ENCODE results near the gene ARL15. TPM values are rescaled to one million over a fixed set of nuclear protein-coding genes. Genes with fewer than 3 reads are reported as not detected.

Gene ARL15
- total RNA-seq, 1 experiment from 2014 or later: 13.0 TPM

DNA sequence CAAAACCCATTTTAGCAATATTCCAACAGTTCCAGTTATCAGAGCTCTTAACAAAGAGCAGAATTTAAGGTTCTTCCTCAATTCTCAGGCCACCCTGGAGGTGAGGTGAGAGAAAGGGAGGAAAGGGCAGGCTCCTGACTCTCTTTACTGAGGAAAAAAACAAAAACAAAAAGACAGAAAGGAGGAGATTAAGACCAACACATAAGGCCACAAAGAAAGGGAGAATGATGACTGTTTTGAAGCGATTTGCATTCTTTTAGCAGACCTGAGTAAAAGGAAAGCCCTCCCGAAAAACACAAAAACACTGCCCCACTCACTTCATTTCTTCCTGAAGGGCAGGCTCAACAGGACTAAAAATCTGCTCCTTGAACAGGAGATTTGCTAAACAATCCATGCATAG is 300.5 kb downstream of the ARL15 start:
- Histone ChIP-seq H4K91ac (ENCODE audit: insufficient read length, low read depth, low read length) (no peak overlapping the region), H2BK12ac (ENCODE audit: insufficient read length, low read depth, low read length) (no peak overlapping the region), H2BK5ac (ENCODE audit: insufficient read length, low read length) (no peak overlapping the region), H3K4ac (ENCODE audit: low read depth, low read length) (no peak overlapping the region), H2BK120ac (ENCODE audit: low read depth, low read length, poor library complexity, severe bottlenecking) (no peak overlapping the region), H3K56ac (ENCODE audit: insufficient read length, low read depth, low read length) (no peak overlapping the region), H4K5ac (ENCODE audit: insufficient read length, low read depth, low read length) (no peak overlapping the region), H3K23ac (ENCODE audit: insufficient read length, low read depth, low read length) (no peak overlapping the region), H2BK20ac (ENCODE audit: low read depth, low read length, poor library complexity, severe bottlenecking) (no peak overlapping the region), H3K18ac (ENCODE audit: insufficient read length, low read depth, low read length) (no peak overlapping the region), H3K79me2 (ENCODE audit: insufficient read depth, low read length) (no peaks in the 10 kb centered on the region), H3K4me2 (ENCODE audit: insufficient read depth, insufficient read length, low read length) (no peak overlapping the region), H3K79me1 (ENCODE audit: insufficient read depth, low read depth, low read length, poor library complexity, severe bottlenecking) (no peaks in the 10 kb centered on the region), H3K9ac (ENCODE audit: extremely low read depth, insufficient read length, low read length) (no peak overlapping the region), H2BK15ac (ENCODE audit: low read depth, low read length) (no peak overlapping the region), H3T11ph (ENCODE audit: low read length) (no peak overlapping the region), H2AK5ac (ENCODE audit: insufficient read length, low read length) (no peak overlapping the region), H3K9me3 (ENCODE audit: control insufficient read depth, low read depth, low read length) (no peaks in the 10 kb centered on the region), H3K4me1 (ENCODE audit: insufficient read depth, low read length) (peaks cover 14% of the 10 kb centered on the region), H4K20me1 (ENCODE audit: control insufficient read depth, insufficient read depth, insufficient read length) (no peaks in the 10 kb centered on the region), H4K8ac (replicated peaks; ENCODE audit: insufficient read length, low read depth, low read length) (no peak overlapping the region), H3K27ac (ENCODE audit: insufficient read length, low read depth, low read length) (peak overlapping the region; percentile 84), H3K14ac (ENCODE audit: insufficient read depth, low read length) (no peak overlapping the region), H3K23me2 (ENCODE audit: insufficient read length, low read depth, low read length, poor library complexity, severe bottlenecking) (no peaks in the 10 kb centered on the region), H3K27me3 (ENCODE audit: insufficient read depth, low read length) (no peaks in the 10 kb centered on the region), H2AFZ (ENCODE audit: low read length) (no peak overlapping the region)
- peaks cover 17 to 18% of the 10 kb centered on the region in 2 experiments for H3K9me3 Mint-ChIP-seq
- WGBS (ENCODE audit: extremely low coverage, insufficient read length, low lambda C conversion rate): no CpG with 5 or more reads among the region's 2 CpGs
- no peak overlapping the region for H3K4me3 Mint-ChIP-seq
- no peaks in the 10 kb centered on the region for H3K27me3 Mint-ChIP-seq (ENCODE audit: low read depth)
- H3K36me3 Mint-ChIP-seq (ENCODE audit: insufficient read depth in 1 of 3, low read depth in 3 of 3): peaks cover 17 to 19% (median 18%) of the 10 kb centered on the region in 3 experiments
- no peak for TF ChIP-seq CTCF (conservative IDR thresholded peaks at IDR 0.05)
- no peak for DNase-seq
- H3K4me1 Mint-ChIP-seq: peaks cover 37 to 41% of the 10 kb centered on the region in 2 experiments
- peak overlapping the region; percentile 95 to 99 (median 98) for H3K27ac Mint-ChIP-seq
